HEK293T (cell line): ENCODE results near the gene KPNA1.

Source experiments
- CTCF ChIA-PET: fragments of 350-600 bp; formaldehyde crosslinking; extraction: SDS; loops from one replicate; lab custom pipeline; 2021; ENCODE audit warnings: antibody characterized with exemption, inconsistent platforms; lab: Yijun Ruan, JAX
- POLR2A ChIA-PET: fragments of 350-600 bp; formaldehyde crosslinking; extraction: SDS; loops from one replicate; lab custom pipeline; 2020; ENCODE audit warnings: antibody characterized with exemption, inconsistent platforms; lab: Yijun Ruan, JAX
- DNase-seq: peaks from one replicate; pipeline ENCODE4 v3.0.0; 2012; ENCODE audit warnings: mixed read lengths; ENCODE audit errors: extremely low spot score
- ARNT ChIP-seq: fragments of 450-650 bp; IDR thresholded peaks from 2 replicates; pipeline ENCODE4 v1.6.1; 2017; ENCODE audit warnings: mild to moderate bottlenecking
- BHLHE40 ChIP-seq: fragments of 450-650 bp; IDR thresholded peaks from 2 replicates; pipeline ENCODE4 v1.6.1; 2016; ENCODE audit warnings: mild to moderate bottlenecking, moderate library complexity, borderline replicate concordance
- CTBP1 ChIP-seq: fragments of 450-650 bp; IDR thresholded peaks from 2 replicates; pipeline ENCODE4 v1.6.1; 2016; ENCODE audit warnings: borderline replicate concordance
- ELF4 ChIP-seq: fragments of 450-650 bp; IDR thresholded peaks from 2 replicates; pipeline ENCODE4 v1.6.1; 2017; ENCODE audit warnings: antibody characterized with exemption
- FOXA1 ChIP-seq: fragments of 450-650 bp; IDR thresholded peaks from 2 replicates; pipeline ENCODE4 v1.6.1; 2016; ENCODE audit warnings: mild to moderate bottlenecking
- FOXK2 ChIP-seq: fragments of 450-650 bp; IDR thresholded peaks from 2 replicates; pipeline ENCODE4 v1.6.1; 2016; ENCODE audit warnings: mild to moderate bottlenecking
- FOXM1 ChIP-seq: fragments of 450-650 bp; IDR thresholded peaks from 2 replicates; pipeline ENCODE4 v1.6.1; 2017; ENCODE audit warnings: mild to moderate bottlenecking, borderline replicate concordance
- HDGF ChIP-seq: fragments of 450-650 bp; IDR thresholded peaks from 2 replicates; pipeline ENCODE4 v1.6.1; 2017; ENCODE audit warnings: antibody characterized with exemption, borderline replicate concordance
- L3MBTL2 ChIP-seq: fragments of 450-650 bp; conservative IDR thresholded peaks from 2 replicates; pipeline ENCODE4 v1.6.1; 2016; ENCODE audit warnings: mild to moderate bottlenecking
- LEF1 ChIP-seq: fragments of 450-650 bp; IDR thresholded peaks from 2 replicates; pipeline ENCODE4 v1.6.1; 2017; ENCODE audit warnings: mild to moderate bottlenecking, borderline replicate concordance
- NFRKB ChIP-seq: fragments of 450-650 bp; IDR thresholded peaks from 2 replicates; pipeline ENCODE4 v1.6.1; 2016; ENCODE audit warnings: mild to moderate bottlenecking, moderate library complexity
- SP1 ChIP-seq: fragments of 450-650 bp; IDR thresholded peaks from 2 replicates; pipeline ENCODE4 v1.6.1; 2017
- SUZ12 ChIP-seq: fragments of 450-650 bp; IDR thresholded peaks from 2 replicates; pipeline ENCODE4 v1.6.1; 2016; ENCODE audit warnings: mild to moderate bottlenecking
- TARDBP ChIP-seq: fragments of 450-650 bp; IDR thresholded peaks from 2 replicates; pipeline ENCODE4 v1.6.1; 2016
- ZNF384 ChIP-seq: fragments of 450-650 bp; IDR thresholded peaks from 2 replicates; pipeline ENCODE4 v1.6.1; 2016
- TF ChIP-seq, protein P1 (sequence below): fragments of 450-650 bp; IDR thresholded peaks from 2 replicates; pipeline ENCODE4 v1.6.1; 2016

KPNA1 gene

DNA sequence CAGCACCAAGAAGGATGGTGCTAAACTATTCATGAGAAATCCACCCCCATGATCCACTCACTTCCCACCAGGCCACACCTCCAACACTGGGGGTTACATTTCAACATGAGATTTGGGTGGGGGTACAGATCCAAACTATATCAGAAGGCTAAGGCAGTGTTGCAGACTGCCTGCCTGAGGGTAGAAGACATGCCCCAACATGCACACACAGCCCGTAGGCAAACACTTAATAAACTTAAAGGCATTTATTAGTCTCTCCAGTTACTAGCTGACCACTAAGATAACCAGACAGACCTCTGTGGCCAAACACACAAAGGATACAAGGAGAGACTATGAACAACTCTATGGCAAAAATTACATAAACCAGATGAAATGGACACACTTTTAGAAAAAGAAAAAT is 120.6 kb downstream of the KPNA1 start:
- POLR2A ChIA-PET = no interaction called here
- CTCF ChIA-PET = interaction anchor here (0.9 to 1.5 kb wide), 2 partner anchors 10 to 22 kb away, joined by 3 to 5 read pairs; partner anchors contain the start of genes FAM162A and WDR5B
- TF ChIP-seq FOXM1 (no peak), SUZ12 (no peak), ARNT (no peak), ZNF384 (no peak), TARDBP (no peak), L3MBTL2 (no peak), NFRKB (no peak), FOXK2 (no peak), FOXA1 (no peak), LEF1 (no peak), CTBP1 (no peak), BHLHE40 (no peak), SP1 (no peak), ELF4 (no peak), HDGF (no peak)
- TF ChIP-seq, protein P1, sequence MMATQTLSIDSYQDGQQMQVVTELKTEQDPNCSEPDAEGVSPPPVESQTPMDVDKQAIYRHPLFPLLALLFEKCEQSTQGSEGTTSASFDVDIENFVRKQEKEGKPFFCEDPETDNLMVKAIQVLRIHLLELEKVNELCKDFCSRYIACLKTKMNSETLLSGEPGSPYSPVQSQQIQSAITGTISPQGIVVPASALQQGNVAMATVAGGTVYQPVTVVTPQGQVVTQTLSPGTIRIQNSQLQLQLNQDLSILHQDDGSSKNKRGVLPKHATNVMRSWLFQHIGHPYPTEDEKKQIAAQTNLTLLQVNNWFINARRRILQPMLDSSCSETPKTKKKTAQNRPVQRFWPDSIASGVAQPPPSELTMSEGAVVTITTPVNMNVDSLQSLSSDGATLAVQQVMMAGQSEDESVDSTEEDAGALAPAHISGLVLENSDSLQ = no peak
- no peak for DNase-seq

DNA sequence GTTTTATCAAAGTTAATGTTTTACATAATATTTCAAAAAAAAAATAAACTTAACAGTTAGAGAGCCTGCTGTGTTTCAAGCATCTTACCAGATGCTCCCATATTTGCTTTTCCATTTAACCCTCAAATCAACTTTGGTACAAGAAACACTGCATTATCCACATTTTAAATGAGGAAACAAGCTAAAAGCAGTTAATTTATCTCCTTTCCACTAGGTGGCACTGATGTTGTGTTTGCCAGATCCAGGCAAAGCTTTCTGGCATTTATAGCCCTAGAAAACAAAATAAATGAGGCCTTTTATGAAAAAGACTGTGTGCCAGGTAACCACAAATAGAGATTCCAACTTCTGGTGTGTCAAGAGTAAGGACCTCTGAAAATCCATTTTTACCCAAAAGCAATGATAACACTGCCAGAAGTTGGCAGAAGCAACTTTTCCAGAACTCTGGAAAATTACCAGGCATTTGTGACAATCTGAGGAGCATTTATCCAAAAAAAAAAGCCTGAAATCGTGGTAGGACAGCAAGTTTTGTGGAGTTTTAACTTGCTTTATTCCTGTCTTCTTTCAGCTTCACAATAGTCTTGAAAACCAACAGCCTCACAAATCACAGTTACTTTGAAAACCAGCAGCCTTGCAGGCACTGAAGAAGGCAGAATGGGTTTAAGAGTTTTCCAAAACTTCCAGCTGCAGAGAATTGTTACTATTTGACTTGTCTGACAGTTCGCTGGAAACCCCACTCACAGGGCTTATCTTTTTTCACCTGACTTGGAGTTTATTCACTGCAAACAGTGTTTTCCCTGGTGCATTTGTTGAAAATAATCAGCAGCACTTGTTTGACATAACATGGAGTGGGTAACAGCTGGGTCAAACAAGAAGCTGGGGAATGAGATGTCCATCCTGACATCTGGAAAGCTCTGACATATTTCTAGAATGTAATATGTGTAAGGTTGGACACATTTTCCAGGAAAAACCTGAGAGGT is 121.6 kb downstream of the KPNA1 start:
- DNase-seq = peak; percentile 36
- ChIA-PET POLR2A (interaction anchor here (1.0 to 2.0 kb wide), 2 partner anchors 9 to 22 kb away, joined by 6 to 24 read pairs; partner anchors contain the start of genes FAM162A, MIX23 and WDR5B), CTCF (interaction anchor here (0.7 to 1.5 kb wide), 10 partner anchors 9 to 769 kb away, joined by 3 to 6 read pairs (median 4); partner anchors contain the start of genes FAM162A, MIX23 and WDR5B)
- TF ChIP-seq LEF1 (0 out of 2 replicates have a peak, but pooled peaks have one; percentile 22), ZNF384 (no peak)

DNA sequence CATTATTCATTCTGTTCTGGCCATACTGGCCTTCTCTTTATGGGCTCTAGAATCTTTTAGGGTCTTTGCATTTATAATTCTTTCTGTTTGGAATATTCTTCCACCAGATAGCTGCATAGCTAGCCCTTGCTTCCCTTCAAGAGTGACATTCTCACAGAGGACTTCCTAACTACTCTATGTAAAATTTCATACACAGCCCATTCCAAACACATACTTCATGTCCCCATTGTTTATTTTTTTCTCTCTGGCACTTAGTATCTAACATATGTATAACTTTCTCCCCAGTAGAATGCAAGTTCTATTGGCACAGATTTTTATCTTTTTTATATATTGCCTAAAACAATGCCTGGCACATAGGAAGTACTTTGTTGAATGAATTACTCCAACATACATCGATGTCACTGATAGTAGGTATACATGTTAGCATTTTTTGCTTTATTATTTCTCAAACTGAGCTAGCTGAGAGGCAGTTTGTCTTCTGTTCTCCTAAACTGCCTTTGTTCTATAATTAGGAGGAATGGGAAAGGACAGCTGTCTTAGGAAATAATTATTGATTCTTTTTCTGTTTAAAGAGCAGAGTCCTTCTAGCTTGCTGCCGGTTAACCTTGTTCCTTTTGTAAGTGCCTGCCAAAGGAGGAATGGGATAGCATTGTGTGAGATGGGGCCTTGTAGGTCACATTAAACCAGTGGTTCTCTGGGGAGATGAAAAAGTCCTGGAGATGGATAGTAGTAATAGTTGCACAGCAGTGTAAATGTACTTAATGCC is 122.9 kb downstream of the KPNA1 start:
- CTCF ChIA-PET = interaction anchor here (0.7 kb wide), 1 partner anchor 419 kb away, joined by 3 read pairs; no protein-coding TSS in a partner anchor
- TF ChIP-seq HDGF (no peak), LEF1 (no peak), FOXK2 (no peak), ARNT (no peak), SUZ12 (no peak), FOXM1 (no peak), NFRKB (no peak), L3MBTL2 (no peak), ZNF384 (no peak), BHLHE40 (no peak), ELF4 (no peak), FOXA1 (no peak), CTBP1 (no peak), TARDBP (no peak), SP1 (no peak)
- TF ChIP-seq, protein P1 = no peak
- DNase-seq = no peak
- POLR2A ChIA-PET = interaction anchor here (2.0 kb wide), 1 partner anchor 8 kb away, joined by 24 read pairs; the partner anchor contains the start of genes FAM162A and MIX23

DNA sequence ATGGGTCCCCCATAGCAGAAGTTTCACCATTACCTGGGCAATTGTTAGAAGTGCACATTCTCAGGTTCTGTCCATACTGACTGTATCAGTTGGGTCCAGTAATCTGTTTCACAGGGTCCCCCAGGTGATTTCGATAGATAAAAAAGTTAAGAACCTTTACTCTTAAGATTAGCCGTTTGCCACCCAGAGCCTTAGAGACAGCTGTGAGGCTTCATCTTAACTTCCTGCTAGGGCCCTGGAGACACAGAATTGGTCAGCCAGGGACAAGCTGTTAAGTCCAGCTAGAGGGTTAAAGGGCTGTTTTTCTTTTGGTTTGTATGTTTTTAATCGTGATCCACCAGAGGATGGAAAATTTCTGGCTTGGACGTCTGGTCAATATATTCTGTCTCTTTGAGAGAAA is 124.1 kb downstream of the KPNA1 start:
- ChIA-PET POLR2A (no interaction called here), CTCF (no interaction called here)
- no peak for DNase-seq
- TF ChIP-seq SP1 = no peak

DNA sequence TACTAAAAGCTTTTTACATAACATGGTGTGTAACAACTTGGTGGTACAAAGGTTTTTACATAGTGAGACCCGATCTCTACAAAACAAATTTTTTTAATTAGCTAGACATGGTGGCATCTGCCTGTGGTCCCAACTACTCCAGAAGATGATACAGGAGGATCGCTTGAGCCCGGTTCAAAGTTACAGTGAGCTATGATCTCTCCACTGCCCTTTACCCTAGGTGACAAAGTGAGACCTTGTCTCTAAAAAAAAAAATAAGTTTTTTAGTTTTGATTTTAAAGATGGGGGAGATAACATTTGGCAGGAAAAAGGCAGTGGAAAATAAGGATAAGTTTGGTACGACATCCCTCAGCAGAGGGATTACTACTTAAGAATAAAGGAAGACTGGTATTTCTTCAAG is 124.8 kb downstream of the KPNA1 start:
- ChIA-PET CTCF (interaction anchor here (1.4 kb wide), 1 partner anchor 19 kb away, joined by 3 read pairs; no protein-coding TSS in a partner anchor), POLR2A (no interaction called here)
- TF ChIP-seq FOXK2 = no peak
- no peak for TF ChIP-seq L3MBTL2
- TF ChIP-seq FOXA1 = no peak
- TF ChIP-seq TARDBP = no peak
- TF ChIP-seq NFRKB = no peak
- TF ChIP-seq FOXM1 = no peak
- no peak for TF ChIP-seq LEF1
- no peak for TF ChIP-seq CTBP1
- TF ChIP-seq SP1 = no peak
- TF ChIP-seq, protein P1 = no peak
- TF ChIP-seq ARNT = no peak
- TF ChIP-seq SUZ12 = no peak
- TF ChIP-seq ZNF384 = no peak
- no peak for TF ChIP-seq BHLHE40
- TF ChIP-seq ELF4 = no peak
- no peak for TF ChIP-seq HDGF
- no peak for DNase-seq
